Measurements from ENCODE around the gene ERG.

GRCh38 chr21:38434913-38435533 lies 63.3 kb downstream of the ERG start:
- TF ChIP-seq, protein P1, sequence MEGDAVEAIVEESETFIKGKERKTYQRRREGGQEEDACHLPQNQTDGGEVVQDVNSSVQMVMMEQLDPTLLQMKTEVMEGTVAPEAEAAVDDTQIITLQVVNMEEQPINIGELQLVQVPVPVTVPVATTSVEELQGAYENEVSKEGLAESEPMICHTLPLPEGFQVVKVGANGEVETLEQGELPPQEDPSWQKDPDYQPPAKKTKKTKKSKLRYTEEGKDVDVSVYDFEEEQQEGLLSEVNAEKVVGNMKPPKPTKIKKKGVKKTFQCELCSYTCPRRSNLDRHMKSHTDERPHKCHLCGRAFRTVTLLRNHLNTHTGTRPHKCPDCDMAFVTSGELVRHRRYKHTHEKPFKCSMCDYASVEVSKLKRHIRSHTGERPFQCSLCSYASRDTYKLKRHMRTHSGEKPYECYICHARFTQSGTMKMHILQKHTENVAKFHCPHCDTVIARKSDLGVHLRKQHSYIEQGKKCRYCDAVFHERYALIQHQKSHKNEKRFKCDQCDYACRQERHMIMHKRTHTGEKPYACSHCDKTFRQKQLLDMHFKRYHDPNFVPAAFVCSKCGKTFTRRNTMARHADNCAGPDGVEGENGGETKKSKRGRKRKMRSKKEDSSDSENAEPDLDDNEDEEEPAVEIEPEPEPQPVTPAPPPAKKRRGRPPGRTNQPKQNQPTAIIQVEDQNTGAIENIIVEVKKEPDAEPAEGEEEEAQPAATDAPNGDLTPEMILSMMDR (IDR thresholded peaks at IDR 0.05): no peak
- no peak for TF ChIP-seq POLR2A (IDR thresholded peaks at IDR 0.05)

Data from Peyer's patch (tissue), 4 donors.